GM21786 (cell line): ENCODE data around the gene TACR2.

Source experiments
- ATAC-seq: cut with Tn5 transposase; IDR thresholded peaks from one replicate; pipeline ENCODE4 v1.9.1; 2021; ENCODE audit not compliant: unreplicated experiment

TACR2 gene

GRCh38 chr10:69376662-69377061 is 40.1 kb downstream of the TACR2 start:
- ATAC-seq, result no peak

- ATAC-seq, result no peak
Observed at GRCh38 chr10:69375307-69376151, 41.2 kb downstream of the TACR2 start.

- no peak for ATAC-seq
Observed at GRCh38 chr10:69374931-69375306, 41.8 kb downstream of the TACR2 start.

- ATAC-seq, result no peak
Observed at GRCh38 chr10:69374242-69374641, 42.5 kb downstream of the TACR2 start.

GRCh38 chr10:69372126-69372980 is 44.4 kb downstream of the TACR2 start:
- no peak for ATAC-seq

GRCh38 chr10:69367469-69367868 is 49.2 kb downstream of the TACR2 start:
- no peak for ATAC-seq

GRCh38 chr10:69366738-69367137 is 50.0 kb downstream of the TACR2 start:
- no peak for ATAC-seq

- ATAC-seq, result no peak
Observed at GRCh38 chr10:69364232-69364940, 52.3 kb downstream of the TACR2 start.

- no peak for ATAC-seq
Observed at GRCh38 chr10:69363666-69364065, 53.1 kb downstream of the TACR2 start.

GRCh38 chr10:69362471-69362954 is 54.2 kb downstream of the TACR2 start:
- no peak for ATAC-seq

GRCh38 chr10:69361303-69361614 is 55.5 kb downstream of the TACR2 start:
- no peak for ATAC-seq

- ATAC-seq, result no peak
Observed at GRCh38 chr10:69360485-69361302, 56.0 kb downstream of the TACR2 start.

- ATAC-seq, result no peak
Observed at GRCh38 chr10:69359594-69359993, 57.1 kb downstream of the TACR2 start.

GRCh38 chr10:69359148-69359547 is 57.6 kb downstream of the TACR2 start:
- no peak for ATAC-seq

GRCh38 chr10:69358148-69358795 is 58.4 kb downstream of the TACR2 start:
- no peak for ATAC-seq

- no peak for ATAC-seq
Observed at GRCh38 chr10:69356187-69356586, 60.5 kb downstream of the TACR2 start.

- ATAC-seq, result no peak
Observed at GRCh38 chr10:69353977-69354635, 62.6 kb downstream of the TACR2 start.
